Activated naive CD4-positive, alpha-beta T cell treated with anti-CD3 and anti-CD28 coated beads, Interleukin-2, amount 50 U/mL, for 24 hours (primary cell): ENCODE data around the gene ZCCHC24.
"Not testable (repeated sequence)": the region's sequence is repeated elsewhere in the genome, so short reads cannot be mapped to it uniquely, and the experiment has no call there.

Experiments used
- H3K27ac Mint-ChIP-seq: one replicate; pipeline ENCODE4 v1.8.0; 2021; ENCODE audit warnings: mild to moderate bottlenecking, mixed read lengths
- H3K27me3 Mint-ChIP-seq: one replicate; pipeline ENCODE4 v1.8.0; 2021; ENCODE audit warnings: mixed read lengths
- H3K36me3 Mint-ChIP-seq: one replicate; pipeline ENCODE4 v1.8.0; 2021; ENCODE audit warnings: mixed read lengths
- H3K4me1 Mint-ChIP-seq: one replicate; pipeline ENCODE4 v1.8.0; 2021; ENCODE audit warnings: mixed read lengths
- H3K4me3 Mint-ChIP-seq: one replicate; pipeline ENCODE4 v1.8.0; 2021; ENCODE audit warnings: mild to moderate bottlenecking, mixed read lengths
- H3K9me3 Mint-ChIP-seq: one replicate; pipeline ENCODE4 v1.8.0; 2021; ENCODE audit warnings: mixed read lengths

Gene ZCCHC24

DNA sequence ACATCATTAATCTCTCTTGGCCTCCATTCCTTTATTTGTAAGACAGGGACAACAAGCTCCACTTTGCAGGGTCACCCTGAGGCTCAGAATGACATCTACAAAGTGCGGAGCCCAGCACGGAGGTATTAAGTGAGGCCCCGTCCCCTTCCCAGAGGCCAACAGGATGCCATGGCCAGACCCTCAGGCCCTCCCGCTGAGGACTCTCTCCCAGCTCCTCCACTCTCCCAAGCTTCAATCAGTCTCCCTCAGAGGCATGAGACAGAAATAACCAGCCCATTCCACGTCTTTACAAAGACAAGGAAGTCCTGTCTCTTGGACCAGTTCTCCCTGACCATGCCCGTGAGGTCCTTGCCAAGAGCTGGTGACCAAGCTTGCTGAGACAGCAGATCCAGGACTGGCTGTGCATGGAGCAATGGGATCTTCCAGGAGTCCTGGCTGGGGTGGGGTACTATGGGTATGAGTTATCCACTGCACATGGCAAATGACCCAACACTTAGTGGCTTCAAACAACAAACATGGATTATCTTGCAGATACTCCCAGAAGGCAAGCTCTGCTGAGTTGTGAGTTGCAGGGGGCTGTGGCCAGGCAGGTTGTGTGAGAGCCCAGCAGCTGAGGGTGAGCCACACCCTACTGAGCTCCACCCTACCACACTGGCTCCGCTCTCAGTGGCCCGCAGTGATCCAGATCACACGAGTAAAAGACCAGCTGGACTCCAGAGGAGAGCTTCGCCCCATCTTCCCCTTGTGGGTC, 102.4 kb downstream of the ZCCHC24 start:
- no peaks in the 10 kb centered on the region for H3K9me3 Mint-ChIP-seq
- peaks cover 7% of the 10 kb centered on the region for H3K4me1 Mint-ChIP-seq
- H3K4me3 Mint-ChIP-seq, result no peak overlapping the region
- no peaks in the 10 kb centered on the region for H3K27me3 Mint-ChIP-seq
- no peak overlapping the region for H3K27ac Mint-ChIP-seq
- peaks cover 2% of the 10 kb centered on the region for H3K36me3 Mint-ChIP-seq

DNA sequence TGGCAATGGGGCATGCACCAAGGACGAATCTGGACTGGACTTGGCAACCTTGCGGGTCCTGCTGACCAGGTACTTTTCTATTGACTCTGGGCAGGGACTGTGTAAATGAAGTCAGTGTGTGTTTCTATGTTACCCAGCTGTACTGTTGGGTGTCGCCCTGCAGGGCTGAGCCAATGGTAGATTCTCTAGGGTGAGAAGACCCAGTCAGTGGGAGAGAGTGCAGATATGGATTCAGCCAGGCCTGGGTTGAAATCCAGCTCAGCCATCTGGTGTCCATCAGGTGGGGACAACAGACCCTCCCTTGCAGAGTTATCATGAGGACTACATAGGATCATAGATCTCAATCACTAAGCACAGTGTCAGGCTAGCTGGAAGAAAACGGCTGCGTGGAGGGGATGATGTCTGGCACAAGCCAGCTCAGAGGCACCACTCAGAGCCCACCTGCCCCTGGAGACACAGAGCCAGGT, 103.1 kb downstream of the ZCCHC24 start:
- Mint-ChIP-seq H3K27me3 (no peaks in the 10 kb centered on the region), H3K27ac (no peak overlapping the region), H3K9me3 (no peaks in the 10 kb centered on the region), H3K4me3 (no peak overlapping the region), H3K36me3 (peaks cover 2% of the 10 kb centered on the region), H3K4me1 (peaks cover 7% of the 10 kb centered on the region)

DNA sequence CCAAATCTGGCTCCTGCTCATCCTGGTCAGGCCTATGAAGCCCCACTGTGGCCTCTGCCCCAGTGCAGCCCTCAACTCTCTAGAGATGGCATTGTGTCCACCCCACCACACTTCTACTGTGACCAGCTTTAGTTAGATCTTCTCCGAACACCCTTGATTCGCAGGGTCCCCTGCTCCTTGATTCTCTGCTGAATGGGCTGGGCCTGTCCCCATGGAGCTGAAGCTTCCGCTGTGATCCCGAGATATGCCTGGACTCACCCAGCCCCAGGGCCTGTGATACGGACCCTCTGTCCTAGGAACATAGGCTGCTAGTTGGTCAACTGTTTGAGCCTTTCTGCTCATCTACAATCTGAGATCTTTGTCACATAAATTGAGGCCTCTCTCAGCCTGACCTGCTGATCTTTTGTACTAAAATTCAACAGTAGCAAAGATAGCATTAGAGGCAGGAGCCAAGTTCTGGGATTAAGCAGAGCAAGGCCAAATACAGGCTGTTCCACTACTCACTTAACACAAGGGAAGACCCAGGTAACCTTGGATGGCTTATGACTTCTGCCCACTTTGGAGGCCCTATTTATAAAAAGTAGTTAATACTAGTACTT, 104.7 kb downstream of the ZCCHC24 start:
- Mint-ChIP-seq H3K27ac (peak overlapping the region; percentile 74), H3K9me3 (no peaks in the 10 kb centered on the region), H3K4me1 (peaks cover 12% of the 10 kb centered on the region), H3K4me3 (no peak overlapping the region), H3K27me3 (no peaks in the 10 kb centered on the region), H3K36me3 (peaks cover 2% of the 10 kb centered on the region)

GRCh38 chr10:79339266-79339665, 106.2 kb downstream of the ZCCHC24 start:
- Mint-ChIP-seq H3K9me3 (no peaks in the 10 kb centered on the region), H3K4me3 (no peak overlapping the region), H3K36me3 (peaks cover 2% of the 10 kb centered on the region), H3K27ac (no peak overlapping the region), H3K27me3 (no peaks in the 10 kb centered on the region), H3K4me1 (peaks cover 21% of the 10 kb centered on the region)

DNA sequence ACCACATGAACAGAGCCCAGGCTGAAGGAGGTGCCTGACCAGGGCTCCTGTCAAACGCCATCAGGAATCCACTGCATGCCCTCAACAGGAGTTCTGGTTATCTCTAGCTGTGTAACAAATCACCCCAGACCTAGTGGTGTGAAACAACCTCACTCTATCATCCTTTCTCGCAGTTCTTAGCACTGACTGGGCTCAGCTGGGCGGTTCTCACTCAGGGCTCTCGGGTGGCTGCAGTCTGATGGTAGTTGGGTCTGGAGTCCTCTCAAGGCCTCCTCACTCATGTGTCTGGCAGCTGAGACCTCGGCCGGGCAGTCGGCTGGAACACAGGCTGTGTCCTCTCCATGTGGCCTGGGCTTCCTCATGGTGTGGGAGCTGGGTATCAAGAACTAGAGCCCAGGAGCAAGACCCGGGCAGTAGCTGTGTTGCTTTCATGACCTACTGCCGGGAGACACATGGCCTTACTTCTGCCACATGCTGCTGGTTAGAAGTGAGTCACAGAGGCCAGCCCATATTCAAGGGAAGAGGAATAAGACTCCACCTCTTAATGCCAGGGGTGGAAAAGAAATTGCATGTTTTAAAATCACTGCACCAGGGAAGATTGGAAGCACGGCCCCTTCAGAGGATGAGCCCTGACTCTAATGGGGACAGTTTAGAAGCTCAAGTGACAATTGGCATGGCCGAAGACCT, 107.5 kb downstream of the ZCCHC24 start:
- not testable (repeated sequence) for H3K9me3 Mint-ChIP-seq, H3K27ac Mint-ChIP-seq, H3K36me3 Mint-ChIP-seq, H3K4me3 Mint-ChIP-seq, H3K27me3 Mint-ChIP-seq
- peaks cover 29% of the 10 kb centered on the region for H3K4me1 Mint-ChIP-seq

DNA sequence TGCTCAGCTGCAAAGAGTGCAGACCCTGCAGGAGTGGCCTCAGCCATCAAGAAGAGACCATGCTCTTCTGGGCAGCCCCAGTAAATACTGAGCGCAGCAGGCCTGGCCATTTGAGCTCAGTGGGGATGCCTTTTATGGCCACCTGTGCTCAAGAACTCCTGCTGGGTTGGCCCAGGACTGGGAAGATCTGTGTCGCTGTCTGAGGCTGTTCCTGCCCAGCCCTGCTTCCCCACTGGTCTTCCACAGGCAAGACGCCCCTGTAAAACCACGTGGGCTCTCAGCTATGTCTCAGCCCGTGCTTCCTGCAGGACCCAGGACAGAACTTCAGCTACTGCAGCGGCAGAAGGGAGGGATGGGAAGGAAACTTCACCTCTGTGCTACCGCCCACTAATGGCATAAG, 108.7 kb downstream of the ZCCHC24 start:
- Mint-ChIP-seq H3K4me3 (no peak overlapping the region), H3K27ac (no peak overlapping the region), H3K9me3 (no peaks in the 10 kb centered on the region)

DNA sequence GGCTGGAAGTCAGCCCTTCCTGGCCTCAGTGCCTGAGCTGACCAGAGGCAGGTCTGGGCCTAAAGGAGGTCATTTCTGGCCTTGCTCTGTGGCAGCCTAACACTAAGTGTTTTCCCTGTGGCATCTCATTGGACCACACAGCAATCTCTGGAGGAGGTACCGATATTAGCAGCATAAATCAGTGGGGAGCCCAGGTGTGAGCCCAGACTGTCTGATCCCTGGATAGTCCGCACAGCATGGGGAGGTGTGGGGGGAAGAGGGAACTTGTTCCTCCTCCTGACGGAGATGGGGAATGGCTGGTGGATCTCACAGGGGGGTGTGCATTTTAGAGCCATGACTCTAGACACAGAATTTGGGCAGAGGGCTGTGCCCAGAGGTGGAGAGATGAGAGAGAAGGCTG, 109.1 kb downstream of the ZCCHC24 start:
- Mint-ChIP-seq H3K27me3 (no peaks in the 10 kb centered on the region), H3K9me3 (no peaks in the 10 kb centered on the region), H3K27ac (peak overlapping the region; percentile 24), H3K4me1 (peaks cover 41% of the 10 kb centered on the region), H3K4me3 (no peak overlapping the region), H3K36me3 (peaks cover 2% of the 10 kb centered on the region)

More for the DNA sequence above, 108.7 kb downstream of the ZCCHC24 start:
- no peaks in the 10 kb centered on the region for H3K27me3 Mint-ChIP-seq
- peaks cover 2% of the 10 kb centered on the region for H3K36me3 Mint-ChIP-seq
- H3K4me1 Mint-ChIP-seq, result peaks cover 36% of the 10 kb centered on the region

- H3K4me3 Mint-ChIP-seq, result no peak overlapping the region
- peak overlapping the region; percentile 88 for H3K27ac Mint-ChIP-seq
- H3K9me3 Mint-ChIP-seq, result no peaks in the 10 kb centered on the region
- H3K27me3 Mint-ChIP-seq, result no peaks in the 10 kb centered on the region
- peaks cover 2% of the 10 kb centered on the region for H3K36me3 Mint-ChIP-seq
- H3K4me1 Mint-ChIP-seq, result peaks cover 44% of the 10 kb centered on the region
Measured at GRCh38 chr10:79335470-79336235, 109.8 kb downstream of the ZCCHC24 start.

- Mint-ChIP-seq H3K36me3 (peaks cover 2% of the 10 kb centered on the region), H3K27ac (peak overlapping the region; percentile 88), H3K27me3 (no peaks in the 10 kb centered on the region), H3K4me1 (peaks cover 48% of the 10 kb centered on the region), H3K9me3 (no peaks in the 10 kb centered on the region), H3K4me3 (peak overlapping the region; percentile 8)
Measured at GRCh38 chr10:79335094-79335469, 110.3 kb downstream of the ZCCHC24 start.

- Mint-ChIP-seq H3K9me3 (no peaks in the 10 kb centered on the region), H3K4me1 (peaks cover 51% of the 10 kb centered on the region), H3K4me3 (peak overlapping the region; percentile 8), H3K27me3 (no peaks in the 10 kb centered on the region), H3K27ac (peak overlapping the region; percentile 86), H3K36me3 (peaks cover 2% of the 10 kb centered on the region)
Measured at GRCh38 chr10:79334573-79334972, 110.9 kb downstream of the ZCCHC24 start.

DNA sequence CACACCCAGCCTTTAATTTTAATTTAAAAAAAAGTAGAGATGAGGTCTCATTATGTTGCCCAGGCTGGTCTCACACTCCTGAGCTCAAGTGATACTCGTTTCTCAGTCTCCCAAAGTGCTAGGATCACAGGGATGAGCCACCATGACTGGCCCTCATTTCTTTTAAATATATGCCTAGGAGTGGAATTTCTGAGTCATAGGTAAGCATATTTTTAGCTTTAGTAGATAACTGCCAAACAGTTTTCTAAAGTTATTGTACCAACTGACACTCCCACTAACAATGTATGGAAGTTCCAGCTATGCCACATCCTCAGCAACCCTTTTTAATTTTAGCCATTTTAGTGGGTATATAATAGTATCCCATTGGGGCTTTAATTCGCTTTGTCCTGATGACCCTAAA, 111.9 kb downstream of the ZCCHC24 start:
- Mint-ChIP-seq H3K27me3 (no peaks in the 10 kb centered on the region), H3K4me1 (peaks cover 55% of the 10 kb centered on the region), H3K36me3 (no peaks in the 10 kb centered on the region), H3K27ac (peak overlapping the region; percentile 86), H3K9me3 (no peaks in the 10 kb centered on the region), H3K4me3 (peak overlapping the region; percentile 15)

DNA sequence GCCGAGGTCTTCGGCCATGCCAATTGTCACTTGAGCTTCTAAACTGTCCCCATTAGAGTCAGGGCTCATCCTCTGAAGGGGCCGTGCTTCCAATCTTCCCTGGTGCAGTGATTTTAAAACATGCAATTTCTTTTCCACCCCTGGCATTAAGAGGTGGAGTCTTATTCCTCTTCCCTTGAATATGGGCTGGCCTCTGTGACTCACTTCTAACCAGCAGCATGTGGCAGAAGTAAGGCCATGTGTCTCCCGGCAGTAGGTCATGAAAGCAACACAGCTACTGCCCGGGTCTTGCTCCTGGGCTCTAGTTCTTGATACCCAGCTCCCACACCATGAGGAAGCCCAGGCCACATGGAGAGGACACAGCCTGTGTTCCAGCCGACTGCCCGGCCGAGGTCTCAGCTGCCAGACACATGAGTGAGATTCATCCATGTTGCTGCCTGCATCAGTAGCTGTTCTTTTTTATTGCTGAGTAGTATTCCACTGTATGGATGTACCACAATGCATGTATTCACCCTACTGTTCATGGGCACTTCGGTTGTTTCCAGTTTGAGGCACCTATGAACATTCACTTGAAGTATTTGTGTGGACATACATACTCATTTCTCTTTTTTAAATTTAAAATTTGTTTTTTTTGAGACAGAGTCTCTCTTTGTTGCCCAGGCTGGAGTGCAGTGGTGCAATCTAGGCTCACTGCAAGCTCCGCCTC, 112.7 kb downstream of the ZCCHC24 start:
- not testable (repeated sequence) for H3K9me3 Mint-ChIP-seq, H3K4me3 Mint-ChIP-seq, H3K27me3 Mint-ChIP-seq, H3K36me3 Mint-ChIP-seq
- Mint-ChIP-seq H3K4me1 (peaks cover 55% of the 10 kb centered on the region), H3K27ac (peak overlapping the region; percentile 86)
